ENCODE results near the gene SLC46A1.

Gene SLC46A1

GRCh38 chr17:28350271-28350670 is 55.7 kb downstream of the SLC46A1 start:
- no peak for DNase-seq (ENCODE audit: low spot score)

DNA sequence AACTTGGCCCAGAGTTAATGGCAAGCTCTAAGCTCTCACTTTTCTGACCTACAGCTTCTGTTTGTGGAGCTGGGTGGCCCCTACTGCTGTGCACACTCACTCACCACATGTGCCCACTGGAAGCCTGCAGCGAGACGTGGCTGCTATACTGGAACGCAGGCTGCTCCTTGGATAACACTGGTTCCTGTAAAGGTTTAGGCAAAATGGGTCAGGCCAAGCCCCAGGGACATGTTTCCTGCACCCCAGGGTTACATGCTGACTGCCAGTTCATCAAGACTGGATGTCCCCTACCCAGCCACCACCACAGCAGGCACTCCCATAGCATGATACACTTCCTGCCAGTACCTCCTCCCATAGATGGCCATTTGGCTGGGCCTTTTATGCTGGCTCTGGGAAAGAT is 57.0 kb downstream of the SLC46A1 start:
- DNase-seq (ENCODE audit: low spot score): no peak

DNA sequence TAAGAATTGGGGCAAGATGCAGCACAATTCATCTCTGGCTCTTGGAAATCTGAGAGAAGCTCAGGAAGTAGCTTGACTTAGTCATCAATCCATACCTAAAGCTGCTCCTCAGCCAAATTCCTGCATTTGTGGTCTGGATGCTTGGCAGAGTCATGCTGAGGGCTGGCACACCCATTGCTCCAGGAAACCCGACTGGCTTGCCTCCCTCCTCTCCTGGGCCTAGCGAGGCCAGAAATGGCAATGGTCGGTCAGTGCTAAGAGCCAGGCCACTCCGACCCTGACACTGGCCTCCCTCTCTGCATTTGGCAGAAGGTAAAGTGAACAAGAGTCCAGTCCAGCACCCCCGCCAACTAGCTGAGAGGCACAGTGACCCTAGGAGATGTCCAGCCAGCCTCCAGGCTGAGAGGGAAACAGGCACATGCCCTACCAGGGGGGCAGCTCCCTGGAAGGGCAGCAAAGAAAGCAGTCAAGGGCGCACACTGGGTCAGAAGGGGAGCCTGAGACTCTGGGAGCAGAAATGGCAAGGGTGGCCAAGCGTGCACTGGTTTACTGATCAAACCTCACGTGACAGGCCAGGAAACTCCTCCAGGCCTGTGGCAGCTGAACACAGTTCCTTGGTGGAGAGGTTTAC is 58.6 kb downstream of the SLC46A1 start:
- DNase-seq (ENCODE audit: low spot score): no peak

DNA sequence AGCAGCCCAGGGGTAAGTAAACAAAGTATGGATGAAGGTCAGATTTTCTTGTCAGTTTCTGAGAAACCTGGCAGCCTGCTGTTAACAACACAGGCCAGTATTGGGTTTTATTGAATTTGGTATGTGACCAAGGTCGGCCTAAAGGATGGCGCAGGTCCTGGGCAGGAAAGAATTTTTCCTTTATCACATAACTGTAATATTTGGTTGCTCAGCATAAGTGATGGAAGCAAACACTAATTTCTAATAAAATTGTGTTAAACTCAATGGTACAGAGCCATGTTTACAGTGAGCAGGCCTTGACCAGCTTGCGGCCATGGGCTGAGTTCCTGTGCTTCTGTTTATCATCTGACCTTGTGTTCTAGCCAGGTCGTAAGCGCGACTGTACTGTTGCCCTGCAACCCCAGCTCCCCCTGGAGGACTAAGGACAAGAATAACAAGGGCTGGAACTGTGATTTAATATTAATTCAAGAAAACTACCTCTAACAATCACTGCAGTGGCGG is 59.2 kb downstream of the SLC46A1 start:
- DNase-seq (ENCODE audit: low spot score): no peak

DNA sequence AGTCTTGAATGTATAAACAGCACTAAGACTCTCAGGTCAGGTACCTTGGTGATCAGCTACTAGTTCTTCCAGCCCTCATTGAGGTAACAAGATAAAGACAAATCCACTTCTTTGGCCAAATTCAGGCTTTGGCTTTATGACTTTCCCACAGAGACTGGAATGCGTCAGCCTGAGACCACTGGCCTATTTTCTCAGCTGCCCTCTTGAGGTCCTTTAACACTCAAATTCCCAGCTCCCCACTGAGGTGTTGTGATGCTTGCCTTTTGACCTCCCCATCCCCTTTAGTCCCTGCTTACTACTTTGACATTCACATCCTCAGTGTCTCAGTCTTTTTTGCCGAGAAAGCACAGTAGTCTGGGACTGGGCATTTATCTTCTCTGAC is 59.8 kb downstream of the SLC46A1 start:
- no peak for DNase-seq (ENCODE audit: low spot score)

DNA sequence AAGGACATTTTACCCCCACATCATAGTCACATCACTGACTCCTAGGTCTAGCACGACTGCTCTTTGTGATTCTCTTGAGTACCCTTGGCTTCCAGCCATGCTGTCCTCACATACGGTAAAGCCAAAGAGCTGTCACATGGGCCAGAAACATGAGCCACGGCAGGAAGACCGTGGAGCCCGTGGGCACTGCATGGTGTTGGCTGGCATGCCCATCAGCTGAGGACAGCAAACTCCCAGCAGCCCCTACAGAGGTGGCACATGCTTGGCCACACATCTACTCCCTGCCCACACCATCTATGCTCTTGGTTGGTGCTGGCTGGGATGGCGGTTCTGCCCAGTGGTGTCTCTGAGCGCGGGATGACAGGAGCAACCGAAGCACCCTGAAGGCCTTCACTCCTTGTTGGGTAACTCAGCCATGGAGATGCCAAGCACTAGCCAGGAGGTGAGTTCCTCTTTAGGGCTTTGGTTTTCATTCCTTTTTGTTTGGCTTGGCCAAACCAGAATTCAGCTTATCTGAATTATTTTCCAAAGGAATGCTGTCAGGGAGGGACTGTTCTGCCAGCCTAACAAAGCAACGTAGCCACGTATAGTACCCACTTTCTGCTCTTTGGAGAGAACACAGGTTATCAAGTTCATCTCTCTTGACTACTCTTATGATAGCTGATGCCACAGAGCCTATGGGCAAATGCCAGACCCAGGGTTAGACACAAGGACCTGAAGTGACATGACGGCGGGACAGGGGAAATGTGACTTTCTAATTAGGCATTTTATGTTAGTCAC is 60.4 kb downstream of the SLC46A1 start:
- no peak for DNase-seq (ENCODE audit: low spot score)

Measured in LoVo (cell line).